Calu3 (cell line): ENCODE results near the gene PRMT1. TPM values are rescaled to one million over a fixed set of nuclear protein-coding genes. Genes with fewer than 3 reads are reported as not detected.

Experiments used
- BruUV-seq: library from RNA; stranded (reverse); fragments of 400-500 nt; replicated peaks from 2 replicates; lab custom pipeline; 2021; lab: Mats Ljungman, UMichigan
- CTCF ChIA-PET: fragments of 300-600 bp; sonication (Branson Sonifier 250); formaldehyde crosslinking; loops from one replicate; lab custom pipeline; 2022; ENCODE audit warnings: antibody characterized with exemption; lab: Charles Lee
- DNase-seq: peaks from one replicate; pipeline ENCODE4 v3.0.0; 2022
- H3K27ac Mint-ChIP-seq: one replicate; pipeline ENCODE4 v1.8.0; 2022; ENCODE audit warnings: mixed read lengths; ENCODE audit not compliant: unreplicated experiment
- H3K27me3 Mint-ChIP-seq: one replicate; pipeline ENCODE4 v1.8.0; 2022; ENCODE audit warnings: mixed read lengths; ENCODE audit not compliant: unreplicated experiment
- H3K36me3 Mint-ChIP-seq: one replicate; pipeline ENCODE4 v1.8.0; 2022; ENCODE audit warnings: mild to moderate bottlenecking, moderate library complexity, mixed read lengths; ENCODE audit not compliant: insufficient read depth, unreplicated experiment
- H3K4me1 Mint-ChIP-seq: one replicate; pipeline ENCODE4 v1.8.0; 2022; ENCODE audit warnings: mild to moderate bottlenecking, low read depth, mixed read lengths; ENCODE audit not compliant: unreplicated experiment
- H3K4me3 Mint-ChIP-seq: one replicate; pipeline ENCODE4 v1.8.0; 2022; ENCODE audit warnings: mild to moderate bottlenecking, low read depth, moderate library complexity, mixed read lengths; ENCODE audit not compliant: unreplicated experiment
- H3K9me3 Mint-ChIP-seq: one replicate; pipeline ENCODE4 v1.8.0; 2022; ENCODE audit warnings: low read depth, mixed read lengths; ENCODE audit not compliant: unreplicated experiment
- intact Hi-C: fragments of 100-400 bp; cut with micrococcal nuclease; formaldehyde crosslinking; loops from one replicate; pipeline ENCODE4 v1.10.0; 2022; ENCODE audit not compliant: unreplicated experiment
- total RNA-seq: library from RNA; stranded (reverse); gene quantifications from 2 replicates; pipeline ENCODE4 v1.2.3, GENCODE V29; 2022
- TF ChIP-seq, protein P1 (sequence below): fragments of 200-600 bp; IDR thresholded peaks from one replicate; pipeline ENCODE4 v1.8.0; 2022; ENCODE audit warnings: antibody characterized with exemption; ENCODE audit not compliant: unreplicated experiment

PRMT1 gene
- total RNA-seq, 1 experiment from 2014 or later, result 369 TPM

DNA sequence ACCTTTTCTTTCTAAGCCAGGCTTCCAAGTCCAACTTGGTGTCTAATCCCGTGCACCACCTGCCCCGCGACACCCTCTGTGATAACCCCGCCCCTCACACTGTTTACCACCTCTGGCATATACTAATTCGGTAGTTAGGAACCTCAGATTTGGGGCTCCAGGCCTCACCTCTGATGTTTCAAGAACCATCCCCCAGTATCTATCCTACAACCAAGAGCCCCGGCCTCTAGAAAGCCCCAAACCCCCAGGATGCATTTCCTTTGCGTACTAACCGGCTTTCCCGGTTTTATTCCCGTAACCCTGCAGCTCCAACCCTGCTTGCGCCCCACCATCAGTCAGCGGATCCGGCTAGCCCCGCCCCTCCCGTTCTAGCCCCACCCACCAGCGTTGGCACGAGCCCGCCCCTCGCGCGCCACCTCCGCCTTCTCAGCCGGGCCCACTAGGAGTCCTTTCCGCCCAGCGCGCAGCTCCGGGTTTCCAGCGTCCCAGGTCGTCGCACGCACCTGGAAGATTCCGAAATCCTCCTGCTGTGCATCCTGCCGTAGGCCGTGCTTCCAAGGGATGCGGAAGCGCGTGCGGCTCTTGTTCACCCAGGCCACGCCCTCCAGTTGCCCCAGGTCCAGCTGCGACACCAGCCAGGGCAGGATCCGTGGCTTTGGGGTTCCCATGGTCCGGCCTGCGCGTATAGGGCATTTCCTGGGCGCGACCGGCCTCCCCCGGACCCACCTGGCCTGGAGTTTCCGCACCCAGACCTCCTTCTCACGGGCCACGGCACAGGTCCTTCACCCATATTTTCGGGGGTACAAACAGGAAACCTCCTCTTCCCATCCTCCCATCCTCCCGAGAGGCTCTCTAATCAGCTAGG is 12.7 kb upstream of the PRMT1 start:
- no TSS peak for BruUV-seq
- H3K9me3 Mint-ChIP-seq, result no peaks in the 10 kb centered on the region

DNA sequence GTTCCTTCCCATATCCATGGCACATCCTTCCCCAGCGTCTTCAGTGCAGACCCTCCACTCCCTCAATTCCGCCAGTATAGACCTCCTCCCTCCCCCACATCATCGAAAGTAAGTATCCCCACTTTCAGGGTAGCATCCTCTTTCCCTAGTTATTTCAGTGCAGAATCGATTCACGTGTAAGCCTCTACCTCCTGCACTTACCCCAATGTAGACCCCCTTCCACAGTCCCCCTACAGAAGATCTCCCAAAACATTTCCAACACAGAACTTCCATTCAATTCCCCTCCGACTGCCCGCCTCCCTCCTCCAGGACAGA is 12.1 kb upstream of the PRMT1 start:
- CTCF ChIA-PET, result interaction anchor here (0.7 to 2.5 kb wide), 2 partner anchors 10 to 12 kb away, joined by 7 to 10 read pairs; partner anchors contain the start of gene PRMT1
- intact Hi-C loops, result no loop called here
- H3K36me3 Mint-ChIP-seq, result peaks cover 84% of the 10 kb centered on the region
- no TSS peak for BruUV-seq
- no peaks in the 10 kb centered on the region for H3K9me3 Mint-ChIP-seq
- peaks cover 13% of the 10 kb centered on the region for H3K4me1 Mint-ChIP-seq
- H3K4me3 Mint-ChIP-seq, result peak overlapping the region; percentile 83
- H3K27ac Mint-ChIP-seq, result peak overlapping the region; percentile 77
- H3K27me3 Mint-ChIP-seq, result no peaks in the 10 kb centered on the region
- TF ChIP-seq, protein P1, sequence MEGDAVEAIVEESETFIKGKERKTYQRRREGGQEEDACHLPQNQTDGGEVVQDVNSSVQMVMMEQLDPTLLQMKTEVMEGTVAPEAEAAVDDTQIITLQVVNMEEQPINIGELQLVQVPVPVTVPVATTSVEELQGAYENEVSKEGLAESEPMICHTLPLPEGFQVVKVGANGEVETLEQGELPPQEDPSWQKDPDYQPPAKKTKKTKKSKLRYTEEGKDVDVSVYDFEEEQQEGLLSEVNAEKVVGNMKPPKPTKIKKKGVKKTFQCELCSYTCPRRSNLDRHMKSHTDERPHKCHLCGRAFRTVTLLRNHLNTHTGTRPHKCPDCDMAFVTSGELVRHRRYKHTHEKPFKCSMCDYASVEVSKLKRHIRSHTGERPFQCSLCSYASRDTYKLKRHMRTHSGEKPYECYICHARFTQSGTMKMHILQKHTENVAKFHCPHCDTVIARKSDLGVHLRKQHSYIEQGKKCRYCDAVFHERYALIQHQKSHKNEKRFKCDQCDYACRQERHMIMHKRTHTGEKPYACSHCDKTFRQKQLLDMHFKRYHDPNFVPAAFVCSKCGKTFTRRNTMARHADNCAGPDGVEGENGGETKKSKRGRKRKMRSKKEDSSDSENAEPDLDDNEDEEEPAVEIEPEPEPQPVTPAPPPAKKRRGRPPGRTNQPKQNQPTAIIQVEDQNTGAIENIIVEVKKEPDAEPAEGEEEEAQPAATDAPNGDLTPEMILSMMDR, result no peak
- no peak for DNase-seq

More for the DNA sequence above, 12.7 kb upstream of the PRMT1 start:
- H3K4me3 Mint-ChIP-seq, result peak overlapping the region; percentile 83
- H3K27me3 Mint-ChIP-seq, result no peaks in the 10 kb centered on the region
- TF ChIP-seq, protein P1, result no peak
- DNase-seq, result peak; percentile 96
- peaks cover 87% of the 10 kb centered on the region for H3K36me3 Mint-ChIP-seq
- intact Hi-C loops, result loop anchor here (1.0 kb wide), 1 partner anchor 24 kb away; the partner anchor contains the start of gene RRAS
- CTCF ChIA-PET, result interaction anchor here (0.7 to 2.5 kb wide), 4 partner anchors 9 to 24 kb away, joined by 3 to 10 read pairs (median 5); partner anchors contain the start of genes PRMT1 and RRAS
- H3K4me1 Mint-ChIP-seq, result peaks cover 13% of the 10 kb centered on the region
- peak overlapping the region; percentile 77 for H3K27ac Mint-ChIP-seq

DNA sequence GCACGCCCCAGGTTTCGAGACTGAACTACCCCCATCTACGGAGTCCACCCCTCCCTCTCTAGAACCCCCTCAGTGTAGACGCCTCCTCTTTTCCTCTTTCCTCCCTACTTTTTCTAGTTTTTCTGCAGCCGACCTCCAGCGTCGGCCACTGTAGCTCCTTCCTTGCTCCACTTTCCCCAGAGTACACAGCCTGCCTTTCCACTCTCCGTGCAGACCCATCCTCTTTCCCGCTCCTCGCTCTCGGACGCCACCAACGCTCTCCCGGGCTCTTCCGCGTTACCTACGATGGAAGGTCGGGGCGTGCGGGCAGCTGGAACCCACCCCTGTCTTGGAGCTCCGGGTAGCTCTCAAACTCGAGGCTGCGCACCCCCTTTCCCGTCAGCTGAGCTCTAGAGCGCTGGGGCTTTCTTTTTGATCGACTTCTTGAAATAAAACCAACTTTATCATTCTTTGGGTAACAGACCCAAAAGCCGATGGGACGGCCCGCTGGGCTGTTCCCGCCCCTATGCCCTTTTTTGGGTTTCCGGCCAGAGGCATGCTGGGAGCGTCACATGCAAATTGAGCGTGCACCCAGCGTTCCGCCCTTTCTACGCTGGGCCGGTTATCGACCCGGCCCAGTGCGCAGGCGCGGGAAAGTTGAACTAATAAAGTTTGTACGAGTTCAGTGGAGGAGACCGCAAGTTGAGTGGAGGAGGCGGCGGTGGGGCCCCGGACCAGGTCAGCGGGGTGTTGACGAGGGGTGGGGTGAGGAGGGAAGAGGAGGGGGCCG is 11.5 kb upstream of the PRMT1 start, which contains the start of the genes BCL2L12 and IRF3:
Gene BCL2L12, plus strand, starts transcription at position 583 of the 769 bp plus-strand sequence. CDS start 760 bp downstream, outside the sequence.
Gene IRF3, minus strand, starts transcription at position 507 of the 769 bp plus-strand sequence. CDS start 1,019 bp downstream, outside the sequence.
- H3K36me3 Mint-ChIP-seq, result peaks cover 82% of the 10 kb centered on the region
- TF ChIP-seq, protein P1, result no peak
- peaks cover 13% of the 10 kb centered on the region for H3K4me1 Mint-ChIP-seq
- H3K4me3 Mint-ChIP-seq, result peak within 1 kb of the TSS; percentile 83
- H3K9me3 Mint-ChIP-seq, result no peaks in the 10 kb centered on the region
- peak within 1 kb of the TSS; percentile 77 for H3K27ac Mint-ChIP-seq
- DNase-seq, result peak; percentile 99
- CTCF ChIA-PET, result interaction anchor here (0.6 to 2.5 kb wide), 2 partner anchors 11 to 83 kb away, joined by 3 to 10 read pairs; partner anchors contain the start of gene PRMT1
- H3K27me3 Mint-ChIP-seq, result no peaks in the 10 kb centered on the region
- intact Hi-C loops, result no loop called here
- BruUV-seq, result no TSS peak

DNA sequence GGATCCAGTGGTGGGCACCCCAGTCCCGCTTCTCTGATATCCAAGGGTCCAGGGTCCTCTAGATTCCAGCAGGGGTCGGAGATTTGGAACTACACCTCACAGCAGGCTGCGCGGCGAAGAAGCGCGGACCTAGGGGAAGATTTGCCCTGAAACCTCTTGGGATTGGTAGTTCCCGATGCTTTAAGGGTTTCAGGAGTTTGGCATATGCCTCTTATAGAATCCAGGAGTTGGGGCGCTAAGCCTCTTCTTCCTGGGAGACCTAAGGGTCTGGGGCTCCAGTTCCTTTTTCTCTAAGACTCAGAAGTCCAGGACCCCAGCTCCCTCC is 11.0 kb upstream of the PRMT1 start:
- intact Hi-C loops, result no loop called here
- Mint-ChIP-seq H3K36me3 (peaks cover 82% of the 10 kb centered on the region), H3K27ac (peak overlapping the region; percentile 77), H3K4me1 (peaks cover 13% of the 10 kb centered on the region), H3K9me3 (no peaks in the 10 kb centered on the region), H3K27me3 (no peaks in the 10 kb centered on the region), H3K4me3 (peak overlapping the region; percentile 83)
- BruUV-seq, result TSS peak; percentile 73
- TF ChIP-seq, protein P1, result no peak
- CTCF ChIA-PET, result interaction anchor here (0.6 to 2.5 kb wide), 2 partner anchors 11 to 84 kb away, joined by 3 to 10 read pairs; partner anchors contain the start of gene PRMT1
- DNase-seq, result no peak
